Measurements from ENCODE around the gene CDON.

The CDON gene

GRCh38 chr11:125940145-125940544, 122.5 kb downstream of the CDON start:
- TF ChIP-seq CTCF (IDR thresholded peaks at IDR 0.05; ENCODE audit: low read length, missing control alignments) = no peak
- H3K4me3 ChIP-seq (replicated peaks; ENCODE audit: low read depth, low read length) = no peak overlapping the region
- DNase-seq (ENCODE audit: low read depth) = no peak

- H3K4me3 ChIP-seq (replicated peaks; ENCODE audit: low read depth, low read length) = no peak overlapping the region
- TF ChIP-seq CTCF (IDR thresholded peaks at IDR 0.05; ENCODE audit: low read length, missing control alignments) = no peak
- no peak for DNase-seq (ENCODE audit: low read depth)
These were observed 123.6 kb downstream of the CDON start for GRCh38 chr11:125939081-125939521.

- no peak for DNase-seq (ENCODE audit: low read depth)
- no peak overlapping the region for H3K4me3 ChIP-seq (replicated peaks; ENCODE audit: low read depth, low read length)
- TF ChIP-seq CTCF (IDR thresholded peaks at IDR 0.05; ENCODE audit: low read length, missing control alignments) = no peak
These were observed 124.2 kb downstream of the CDON start for GRCh38 chr11:125938418-125938817.

- no peak for TF ChIP-seq CTCF (IDR thresholded peaks at IDR 0.05; ENCODE audit: low read length, missing control alignments)
- DNase-seq (ENCODE audit: low read depth) = no peak
- H3K4me3 ChIP-seq (replicated peaks; ENCODE audit: low read depth, low read length) = no peak overlapping the region
These were observed 127.0 kb downstream of the CDON start for GRCh38 chr11:125935618-125936199.

GRCh38 chr11:125935056-125935455, 127.6 kb downstream of the CDON start:
- TF ChIP-seq CTCF (IDR thresholded peaks at IDR 0.05; ENCODE audit: low read length, missing control alignments) = no peak
- H3K4me3 ChIP-seq (replicated peaks; ENCODE audit: low read depth, low read length) = no peak overlapping the region

GRCh38 chr11:125934473-125934872, 128.2 kb downstream of the CDON start:
- no peak overlapping the region for H3K4me3 ChIP-seq (replicated peaks; ENCODE audit: low read depth, low read length)
- no peak for DNase-seq (ENCODE audit: low read depth)
- TF ChIP-seq CTCF (IDR thresholded peaks at IDR 0.05; ENCODE audit: low read length, missing control alignments) = no peak

More at GRCh38 chr11:125935056-125935455, 127.6 kb downstream of the CDON start:
- no peak for DNase-seq (ENCODE audit: low read depth)

All from fibroblast of pulmonary artery (primary cell).